GM11168 (cell line): ENCODE data around the gene FAM153A.
"Not testable (repeated sequence)": the region's sequence is repeated elsewhere in the genome, so short reads cannot be mapped to it uniquely, and the experiment has no call there.

Experiments used
- in situ Hi-C: fragments of 300-500 bp; cut with MboI; formaldehyde crosslinking; loops from one replicate; pipeline ENCODE4 v1.12.0; 2022; ENCODE audit warnings: low sequenced_read_pairs; ENCODE audit not compliant: unreplicated experiment

The FAM153A gene

DNA sequence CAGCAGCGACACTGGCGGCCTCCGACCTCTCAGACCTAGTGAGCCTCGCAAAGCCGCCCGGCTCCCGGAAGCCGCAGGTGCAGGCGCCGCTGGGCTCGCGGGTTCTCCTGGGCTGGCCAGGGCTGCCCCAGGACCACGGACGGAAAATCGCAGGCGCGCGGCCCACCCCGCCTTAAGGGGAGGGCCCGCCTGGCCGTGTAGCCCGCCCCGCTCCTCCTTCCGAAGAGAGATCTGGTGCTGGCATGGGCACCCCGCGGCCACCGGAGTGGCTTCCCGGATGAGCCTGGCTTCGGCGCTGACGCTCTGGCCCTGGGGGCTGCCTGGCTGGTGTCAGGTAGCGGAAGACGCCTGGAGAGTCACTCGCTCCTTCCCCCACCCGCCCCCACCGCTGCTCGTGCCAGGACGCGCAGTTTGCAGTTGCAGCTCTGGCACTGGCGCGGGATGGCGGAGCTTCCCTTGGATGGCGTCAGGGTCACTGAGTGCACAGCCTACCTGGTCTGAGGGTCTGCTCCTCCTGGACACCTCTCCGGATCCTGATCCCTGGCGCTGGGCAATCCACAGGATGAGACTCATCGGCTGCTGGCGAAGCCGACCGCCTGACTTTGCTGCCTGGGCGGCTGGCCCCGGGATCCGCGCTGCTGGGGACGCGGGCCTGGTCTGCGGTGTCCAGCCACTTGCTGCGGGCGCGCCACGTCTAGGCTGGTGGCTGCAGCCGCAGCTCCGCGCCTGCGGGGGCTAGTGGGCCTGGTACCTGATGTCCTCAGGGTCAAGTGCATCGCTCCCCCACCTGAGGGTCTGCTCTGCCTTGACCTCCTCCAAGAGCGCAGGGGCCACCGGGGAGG, at the start of gene FAM153A:
Gene FAM153A, minus strand, starts transcription at position 108 of the 842 bp plus-strand sequence.
- in situ Hi-C loops: not testable (repeated sequence)

DNA sequence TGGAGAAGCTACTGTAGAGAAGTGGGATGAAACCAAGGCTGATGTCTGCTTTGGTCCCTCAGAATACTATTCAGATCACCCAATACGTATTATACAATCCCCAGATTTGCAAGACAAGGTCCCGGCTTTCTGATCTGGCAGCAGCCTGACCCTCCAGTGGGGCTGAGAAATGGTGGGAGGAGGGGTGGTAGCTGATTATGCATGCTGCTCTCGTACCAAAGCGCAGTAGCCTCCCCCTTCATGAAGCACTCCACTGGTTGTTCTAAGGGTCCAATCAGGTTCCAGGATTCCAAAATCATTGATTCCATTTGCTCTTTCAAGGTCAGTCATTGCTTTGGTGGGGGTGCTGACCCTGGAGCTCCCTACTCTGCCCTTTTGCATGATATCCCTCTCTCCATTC, 49.6 kb upstream of the FAM153A start:
- in situ Hi-C loops: not testable (repeated sequence)

DNA sequence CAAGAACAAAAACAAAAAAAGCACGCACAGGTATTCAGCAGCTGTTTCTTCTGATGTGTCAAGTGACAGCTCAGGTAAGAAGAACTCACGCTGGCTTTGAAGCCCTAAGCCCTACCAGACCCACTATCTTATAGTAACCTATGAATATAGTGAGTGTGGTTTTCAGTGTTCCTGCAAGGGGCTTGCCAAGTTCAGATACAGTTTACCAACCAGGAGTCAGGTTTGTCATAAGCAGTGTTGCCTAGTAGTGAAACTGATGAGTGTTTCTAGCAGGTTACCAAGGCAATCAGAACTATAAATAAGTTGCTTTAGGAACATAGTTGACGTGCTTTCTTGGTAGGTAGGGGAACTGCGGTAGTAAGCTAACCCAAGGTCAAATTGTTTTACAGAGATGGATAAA, 43.4 kb upstream of the FAM153A start:
- in situ Hi-C loops: not testable (repeated sequence)

DNA sequence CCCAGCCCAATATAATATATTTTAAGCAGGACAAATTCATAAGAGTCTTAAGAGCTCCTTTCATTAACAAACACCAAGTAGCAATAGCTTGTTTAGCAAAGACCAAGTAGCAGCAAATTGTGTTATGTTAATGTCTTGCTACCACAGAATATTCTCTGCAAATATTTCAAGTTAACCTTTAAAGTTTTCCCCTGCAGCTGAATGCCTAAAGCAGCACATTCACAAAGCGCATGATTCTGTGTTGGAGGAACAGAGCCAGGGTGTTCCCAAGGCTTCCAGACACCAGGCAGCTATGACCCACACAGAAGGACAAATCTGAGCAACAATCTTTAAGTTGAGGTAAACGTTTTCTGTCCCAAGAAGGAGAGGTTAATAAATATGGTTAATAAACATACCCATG, 42.1 kb upstream of the FAM153A start:
- in situ Hi-C loops: not testable (repeated sequence)

DNA sequence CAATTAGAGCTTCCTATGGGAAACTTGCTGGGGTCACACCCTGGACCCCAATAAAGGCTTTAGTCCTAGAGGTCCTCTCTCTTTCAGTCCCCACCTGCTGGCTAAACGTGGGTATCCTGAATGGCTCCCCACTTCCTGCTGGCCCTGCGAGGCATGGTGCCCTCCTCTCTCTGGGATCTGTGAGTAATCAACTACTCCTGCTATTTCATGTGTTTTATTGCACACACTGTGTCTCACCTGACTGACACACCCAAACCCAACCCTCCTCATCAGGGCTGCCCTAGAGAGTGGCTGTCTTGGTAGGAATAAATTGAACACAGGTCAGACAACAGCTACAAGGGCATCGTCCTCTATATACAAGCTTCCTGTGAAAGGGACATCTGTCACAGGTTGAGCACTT, 39.8 kb upstream of the FAM153A start:
- in situ Hi-C loops: not testable (repeated sequence)

DNA sequence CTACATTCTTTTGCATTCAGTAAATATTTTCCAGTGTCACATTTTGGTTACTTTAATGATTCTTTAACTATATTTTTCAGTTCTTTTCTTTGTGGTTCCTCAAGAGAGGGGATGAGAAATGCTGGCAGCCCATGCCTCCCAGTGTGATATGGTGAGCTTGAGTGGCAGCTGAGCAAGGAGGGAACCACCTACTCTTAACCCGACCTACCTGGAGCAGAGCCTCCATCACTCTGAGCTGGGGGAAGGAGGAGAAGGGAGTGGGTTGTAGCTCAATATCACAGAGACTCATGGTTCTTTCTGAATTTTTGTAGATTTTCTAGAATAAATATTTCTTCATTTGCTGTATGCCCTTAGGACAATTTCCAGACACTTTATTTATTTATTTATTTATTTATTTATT, 37.0 kb upstream of the FAM153A start:
- in situ Hi-C loops: not testable (repeated sequence)

DNA sequence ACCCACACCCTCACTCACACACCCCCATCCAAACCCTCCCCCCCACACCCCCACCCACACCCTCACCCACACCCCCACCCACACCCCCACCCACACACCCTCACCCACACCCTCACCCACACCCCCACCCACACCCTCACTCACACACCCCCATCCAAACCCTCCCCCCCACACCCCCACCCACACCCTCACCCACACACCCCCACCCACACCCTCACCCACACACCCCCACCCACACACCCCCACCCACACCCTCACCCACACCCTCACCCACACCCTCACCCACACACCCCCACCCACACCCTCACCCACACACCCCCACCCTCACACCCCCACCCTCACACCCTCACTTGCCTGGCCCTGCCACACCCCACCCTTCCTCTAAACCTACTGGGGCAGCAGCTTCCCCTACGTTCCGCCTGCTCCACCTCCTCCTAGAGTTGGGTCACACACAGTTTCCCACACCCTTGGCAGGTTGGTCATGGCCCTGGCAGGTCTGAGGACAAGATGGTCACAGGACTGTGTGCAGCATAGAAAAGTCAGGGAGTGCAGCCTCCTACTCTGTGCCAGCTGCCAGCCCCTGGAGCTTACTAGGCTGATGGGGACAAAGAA, 30.2 kb upstream of the FAM153A start:
- in situ Hi-C loops: not testable (repeated sequence)

DNA sequence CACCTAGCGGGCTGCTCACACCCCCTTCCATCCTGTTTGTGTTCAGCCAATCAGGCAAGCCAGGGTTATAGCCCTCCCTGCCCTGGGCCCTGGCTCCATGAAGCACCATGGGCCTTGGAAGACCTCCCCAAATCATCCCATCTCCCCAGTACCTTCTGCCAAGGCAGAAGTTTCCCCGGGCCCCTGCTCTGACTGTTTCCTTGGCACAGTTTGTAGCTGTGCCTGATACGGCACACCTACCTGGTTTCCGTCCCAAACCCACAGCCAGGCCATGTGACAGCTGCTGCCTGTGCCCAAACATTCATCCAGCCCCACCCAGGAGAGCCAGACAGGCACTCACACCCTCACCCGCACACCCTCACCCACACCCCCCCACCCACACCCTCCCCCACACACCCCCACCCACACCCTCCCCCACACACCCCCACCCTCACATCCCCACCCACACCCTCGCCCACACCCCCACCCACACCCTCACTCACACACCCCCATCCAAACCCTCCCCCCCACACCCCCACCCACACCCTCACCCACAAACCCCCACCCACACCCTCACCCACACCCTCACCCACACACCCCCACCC, 29.6 kb upstream of the FAM153A start:
- in situ Hi-C loops: not testable (repeated sequence)

DNA sequence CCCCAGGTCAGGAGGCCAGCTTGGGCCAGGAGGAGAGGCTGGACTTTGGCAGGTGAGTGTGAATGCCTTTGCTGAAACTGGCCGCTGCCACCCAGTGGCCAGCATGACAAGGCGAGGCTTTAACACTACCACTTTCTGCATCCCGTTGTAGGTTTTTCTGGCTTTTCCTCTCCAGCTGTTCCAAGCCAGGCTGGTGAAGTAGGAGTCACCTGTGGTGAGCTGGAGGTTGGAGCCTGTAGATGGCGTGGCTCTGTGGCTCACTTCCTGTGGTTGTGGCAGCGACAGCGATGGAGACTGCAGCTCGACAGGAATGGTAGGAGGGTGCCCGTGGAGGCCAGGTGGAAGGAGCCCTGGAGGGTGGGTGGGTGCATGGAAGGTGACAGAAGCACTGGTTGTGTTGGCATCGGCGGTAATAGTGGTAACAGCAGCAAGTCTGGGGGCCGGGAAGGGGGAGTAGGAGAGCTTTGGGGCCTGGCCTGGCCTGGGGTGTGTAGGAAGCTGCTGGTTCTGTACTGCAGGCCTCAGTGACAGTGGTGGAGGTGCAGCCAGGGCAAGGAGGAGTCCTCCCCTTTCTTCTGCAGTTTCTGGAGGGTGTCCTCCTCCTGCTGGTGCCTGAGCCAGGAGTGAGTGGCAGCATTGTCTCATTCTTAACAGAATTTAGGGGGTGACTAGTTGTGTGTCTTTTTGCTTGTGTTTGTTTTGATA, 26.7 kb upstream of the FAM153A start:
- in situ Hi-C loops: not testable (repeated sequence)

DNA sequence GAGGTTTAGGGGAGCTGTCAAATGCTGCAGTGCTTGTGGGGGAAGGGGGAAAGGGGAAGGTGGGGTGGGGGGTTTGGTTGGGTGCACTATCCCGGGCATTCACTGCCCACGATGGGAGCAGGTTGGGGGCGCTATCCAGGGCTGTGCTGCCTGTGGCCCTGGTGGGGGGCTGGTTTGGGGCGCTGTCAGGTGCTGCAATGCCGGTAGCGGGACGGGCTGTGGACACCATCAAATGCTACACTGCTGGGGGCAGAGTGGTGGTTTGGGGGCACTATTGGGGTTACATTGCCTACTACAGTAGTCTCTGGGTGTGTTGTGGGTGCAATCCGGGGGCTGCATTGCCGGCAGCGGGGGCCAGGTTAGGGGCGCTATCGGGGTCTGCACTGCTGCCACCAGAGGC, 25.7 kb upstream of the FAM153A start:
- in situ Hi-C loops: not testable (repeated sequence)

DNA sequence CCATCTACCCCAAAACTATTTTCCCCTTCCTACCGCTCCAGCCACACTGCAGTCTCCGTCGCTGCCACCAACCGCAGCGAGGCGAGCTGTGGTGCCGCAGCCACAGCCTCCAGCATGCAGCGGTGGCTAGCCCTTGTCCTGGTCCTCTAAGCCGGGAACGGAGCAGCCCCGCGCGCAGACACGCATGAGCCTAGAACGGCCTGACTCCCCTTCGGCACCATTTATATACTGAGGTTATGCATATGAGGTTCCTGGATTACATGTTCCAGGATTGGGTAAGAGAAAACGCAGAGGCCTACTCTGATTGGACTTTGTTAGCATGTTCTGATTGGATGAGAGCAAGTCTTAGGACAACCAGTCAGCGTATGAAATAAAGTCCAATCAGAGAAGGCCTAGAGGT, 24.6 kb upstream of the FAM153A start:
- in situ Hi-C loops: not testable (repeated sequence)

DNA sequence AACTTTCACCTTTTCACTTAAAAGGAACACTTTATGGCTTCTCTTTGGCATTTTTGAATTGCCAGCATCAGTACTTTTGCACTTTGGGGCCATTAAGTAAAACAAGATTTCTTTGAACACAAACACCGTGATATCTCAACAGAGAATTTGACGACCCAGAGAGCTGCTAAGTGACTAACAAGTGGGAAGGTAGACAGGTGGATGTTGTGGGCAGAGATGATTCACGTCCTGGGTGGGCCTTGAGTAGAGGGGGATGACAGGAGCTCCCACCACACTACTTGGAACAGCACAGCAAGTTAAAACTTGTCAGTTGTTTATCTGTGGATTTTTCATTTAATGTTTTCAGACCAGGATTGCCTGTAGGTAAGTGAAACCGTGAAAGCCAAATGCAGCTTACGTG, 18.7 kb upstream of the FAM153A start:
- in situ Hi-C loops: not testable (repeated sequence)

DNA sequence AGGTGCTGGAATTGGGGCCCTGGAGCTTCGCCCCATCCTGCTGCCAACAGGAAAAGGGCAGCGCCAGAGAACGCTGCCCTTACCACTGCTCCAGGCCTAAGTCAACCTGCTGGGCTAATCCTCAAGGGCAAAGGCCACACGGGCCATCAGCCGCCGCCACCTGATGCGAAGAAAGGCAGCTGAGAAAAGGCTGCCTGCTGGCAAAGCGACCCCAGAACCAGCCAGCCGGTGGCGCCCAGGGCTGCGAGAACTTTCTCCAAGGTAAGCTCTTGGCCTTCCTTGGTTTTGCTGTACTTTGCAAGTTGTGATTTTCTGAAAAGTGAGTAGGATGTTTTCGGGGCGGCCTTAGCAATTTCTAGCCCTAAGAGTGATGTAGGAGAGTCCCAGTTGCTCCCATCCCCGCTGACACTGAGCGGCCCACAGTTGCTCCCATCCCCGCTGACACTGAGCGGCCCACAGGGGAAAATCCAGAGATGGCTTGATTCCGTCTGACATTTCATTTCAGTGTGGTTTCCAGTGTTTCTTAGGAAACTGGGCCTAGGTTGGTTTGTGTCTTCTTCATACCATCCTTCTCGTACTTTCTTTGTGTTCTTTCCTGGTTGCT, 15.6 kb upstream of the FAM153A start:
- in situ Hi-C loops: loop anchor here (10.0 kb wide), 1 partner anchor 1754 kb away; no protein-coding TSS in a partner anchor

DNA sequence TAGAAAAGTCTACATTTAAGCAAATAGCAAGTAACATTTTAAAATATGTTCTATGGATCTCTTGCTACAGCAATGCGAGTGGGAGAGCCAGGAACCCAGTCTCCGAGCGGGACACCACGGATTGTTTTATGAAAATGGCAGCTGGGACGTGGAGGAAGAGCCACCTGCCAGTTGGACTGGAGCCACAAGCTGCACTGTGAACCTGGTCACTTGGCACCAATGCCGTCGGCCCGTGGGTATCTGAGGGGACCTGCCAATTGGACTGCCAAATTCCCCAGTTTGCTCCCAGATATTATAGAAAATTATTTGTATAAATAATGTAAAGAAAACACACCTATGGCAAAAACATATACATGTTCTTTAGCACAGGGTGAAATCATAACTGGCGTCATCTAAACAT, 10.6 kb upstream of the FAM153A start:
- in situ Hi-C loops: loop anchor here (10.0 kb wide), 1 partner anchor 1748 kb away; no protein-coding TSS in a partner anchor

DNA sequence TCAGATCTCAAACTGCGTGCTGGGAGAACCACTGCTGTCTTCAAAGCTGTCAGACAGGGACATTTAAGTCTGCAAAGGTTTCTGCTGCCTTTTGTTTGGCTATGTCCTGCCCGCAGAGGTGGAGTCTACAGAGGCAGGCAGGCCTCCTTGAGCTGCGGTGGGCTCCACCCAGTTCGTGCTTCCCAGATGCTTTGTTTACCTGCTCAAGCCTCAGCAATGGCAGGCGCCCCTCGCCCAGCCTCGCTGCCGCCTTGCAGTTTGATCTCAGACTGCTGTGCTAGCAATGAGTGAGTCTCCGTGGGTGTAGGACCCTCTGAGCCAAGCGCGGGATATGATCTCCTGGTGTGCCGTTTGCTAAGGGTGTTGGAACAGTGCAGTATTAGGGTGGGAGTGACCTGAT, 8.9 kb upstream of the FAM153A start:
- in situ Hi-C loops: loop anchor here (10.0 kb wide), 1 partner anchor 1747 kb away; no protein-coding TSS in a partner anchor

DNA sequence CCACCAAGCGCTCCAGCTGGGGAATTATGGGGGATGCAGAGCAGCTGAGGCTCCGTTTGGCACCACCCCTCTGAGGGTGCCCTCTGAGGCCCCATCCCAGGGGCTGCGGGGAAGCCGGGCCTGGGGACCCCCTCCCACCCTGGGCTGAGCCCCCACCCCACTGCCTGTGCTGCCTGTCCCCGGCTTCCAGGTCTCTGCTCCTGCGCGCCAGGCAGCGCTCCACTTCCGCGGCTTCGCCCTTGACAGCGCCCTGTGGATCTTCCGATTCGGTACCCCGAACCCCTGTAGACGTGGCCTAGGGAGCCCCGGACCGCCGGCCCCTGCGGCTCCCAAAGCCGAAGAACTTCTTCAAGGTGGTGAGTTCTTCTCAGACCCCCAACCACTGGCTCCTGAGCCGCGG, 530 bp downstream of the FAM153A start:
- in situ Hi-C loops: not testable (repeated sequence)

DNA sequence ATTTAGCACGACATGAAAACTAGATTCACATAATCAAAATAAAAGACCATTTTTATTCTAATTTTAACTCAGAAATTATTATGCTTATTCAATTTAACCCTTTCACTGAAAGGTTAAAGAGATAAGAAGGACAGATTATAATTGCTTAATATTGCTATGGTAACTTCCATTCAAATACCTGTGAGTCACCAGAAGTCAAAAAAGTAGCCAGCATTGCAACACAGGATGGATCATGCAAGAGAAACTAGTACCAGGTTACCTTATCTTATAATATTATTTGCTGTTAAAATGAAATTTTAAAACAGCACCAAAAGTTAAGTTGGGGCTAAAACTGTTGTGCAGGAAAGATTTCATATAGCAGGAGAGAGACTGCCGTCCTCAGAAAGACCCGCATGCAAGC, 11.5 kb downstream of the FAM153A start:
- in situ Hi-C loops: not testable (repeated sequence)

DNA sequence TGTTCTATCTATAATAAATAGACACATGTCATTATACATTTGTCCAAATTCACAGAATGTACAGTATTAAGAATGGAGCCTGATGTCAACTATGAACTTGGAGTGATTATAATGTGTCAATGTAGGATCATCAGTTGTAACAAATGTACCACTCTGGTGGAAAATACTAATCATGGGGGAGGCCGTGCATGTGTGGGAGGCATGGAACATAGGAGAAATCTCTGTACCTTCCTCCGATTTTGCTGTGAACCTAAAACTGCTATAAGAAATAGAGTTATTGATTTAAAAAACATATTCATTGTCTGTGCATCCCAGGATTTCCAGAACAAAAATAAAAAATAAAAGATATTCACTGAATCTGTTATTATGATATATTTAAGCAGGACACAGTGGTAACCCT, 12.1 kb downstream of the FAM153A start:
- in situ Hi-C loops: not testable (repeated sequence)

DNA sequence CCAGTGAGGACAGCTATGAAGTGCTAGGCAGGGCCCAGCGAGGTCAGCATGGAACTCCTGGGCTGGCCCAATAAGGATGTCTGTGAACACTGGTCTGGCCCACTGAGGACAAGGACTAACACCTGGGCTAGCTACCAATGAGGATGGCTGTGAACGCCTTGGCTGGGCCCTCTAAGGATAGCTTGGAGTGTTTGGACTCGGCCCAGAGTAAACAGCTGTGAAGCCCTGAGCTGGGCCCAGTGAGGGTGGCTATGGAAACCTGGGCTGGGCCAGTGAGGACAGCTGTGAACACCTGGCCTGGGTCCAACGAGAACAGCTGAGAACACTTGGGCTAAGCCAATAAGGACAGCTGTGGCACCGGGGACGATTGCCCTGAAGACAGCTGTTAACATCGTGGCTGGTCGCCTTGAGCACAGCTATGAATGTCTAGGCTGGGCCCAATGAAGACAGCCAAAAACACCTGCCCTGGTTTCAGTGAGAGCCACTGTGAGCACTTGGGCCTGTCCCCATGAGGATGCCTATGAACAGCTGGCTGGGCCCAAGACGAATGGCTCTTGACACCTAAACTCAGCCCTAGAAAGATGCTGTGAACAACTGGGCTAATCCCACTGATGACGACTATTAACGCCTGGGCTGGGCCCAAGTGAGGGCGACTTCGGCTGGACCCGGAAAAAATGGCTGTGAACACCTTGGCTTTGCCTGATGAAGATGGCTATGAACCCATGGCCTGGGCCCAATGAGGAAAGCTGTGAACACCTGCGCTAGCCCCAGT, 18.8 kb downstream of the FAM153A start:
- in situ Hi-C loops: not testable (repeated sequence)
